ENCODE results near the gene C1orf21. TPM values are rescaled to one million over a fixed set of nuclear protein-coding genes. Genes with fewer than 3 reads are reported as not detected.

Gene C1orf21
- polyA plus RNA-seq, 3 donors, result 0.23 to 1.1 (median 0.28) TPM

DNA sequence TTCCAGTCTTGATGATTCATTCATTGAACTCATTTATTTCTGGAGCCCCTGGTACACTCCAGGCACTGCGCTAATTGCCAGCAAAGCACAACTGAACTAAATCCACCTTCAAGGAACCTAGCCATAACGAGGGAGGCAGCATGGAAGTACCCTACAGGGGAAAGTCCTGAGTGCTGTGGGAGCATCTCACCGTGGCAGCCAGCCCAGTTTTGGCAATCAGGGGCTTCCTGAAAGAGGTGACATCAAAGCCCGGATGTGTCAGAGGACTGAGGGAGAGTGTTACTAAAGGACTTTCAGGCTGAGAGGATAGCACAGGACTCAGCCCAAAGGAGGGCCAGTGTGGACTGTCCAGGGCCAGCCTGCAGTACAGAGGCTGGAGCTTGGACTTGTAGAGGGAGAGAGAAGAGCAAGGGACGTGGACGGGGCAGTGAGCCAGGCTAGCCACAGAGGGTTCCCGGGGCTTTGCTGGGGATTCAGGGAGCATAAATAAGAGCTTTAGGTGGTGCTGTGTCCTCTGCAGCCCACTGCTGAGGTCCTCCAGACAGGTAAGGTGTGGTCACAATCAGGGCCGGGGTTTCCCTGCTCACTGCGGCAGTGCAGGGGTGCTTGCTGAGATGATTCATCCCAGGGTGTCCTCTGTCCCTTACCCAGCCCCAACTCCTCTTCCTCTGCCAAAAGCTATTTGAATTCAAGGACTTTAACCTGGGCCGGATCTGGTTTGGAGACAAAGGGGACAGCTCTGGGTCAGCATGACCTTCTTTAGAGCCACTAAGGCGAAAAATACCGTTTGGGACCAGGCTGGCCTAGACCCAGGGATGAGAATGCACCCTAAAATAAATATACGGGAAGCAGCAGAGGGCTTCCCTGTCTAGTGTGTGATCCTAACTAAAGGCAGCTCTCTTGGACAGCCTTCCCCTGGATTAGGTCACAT is 239.5 kb downstream of the C1orf21 start:
- Histone ChIP-seq H3K4me3 (replicated peaks in 1 of 3; ENCODE audit: low read depth in 2 of 3, low read length in 3 of 3) (no peak overlapping the region), H3K27me3 (ENCODE audit: control insufficient read depth in 2 of 2, insufficient read depth in 2 of 2, low read length in 2 of 2) (no peaks in the 10 kb centered on the region), H4K20me1 (ENCODE audit: insufficient read depth, low read length) (no peaks in the 10 kb centered on the region), H3K79me2 (ENCODE audit: insufficient read depth, low read length) (no peaks in the 10 kb centered on the region), H3K36me3 (replicated peaks in 1 of 2; ENCODE audit: control insufficient read depth in 1 of 2, insufficient read depth in 2 of 2, low read length in 2 of 2) (no peaks in the 10 kb centered on the region), H3K9me3 (replicated peaks in 1 of 2; ENCODE audit: control insufficient read depth in 1 of 2, insufficient read depth in 1 of 2, low read length in 2 of 2) (no peaks in the 10 kb centered on the region), H2AFZ (ENCODE audit: insufficient read depth, low read depth, low read length, poor library complexity, severe bottlenecking) (no peak overlapping the region), H3K27ac (ENCODE audit: low read depth in 1 of 2, low read length in 2 of 2) (no peak overlapping the region), H3K4me2 (replicated peaks; ENCODE audit: extremely low read depth, low read length, poor library complexity, severe bottlenecking) (no peak overlapping the region), H3K4me1 (ENCODE audit: control insufficient read depth in 1 of 2, insufficient read depth in 2 of 2, low read length in 2 of 2) (peaks cover 14 to 16% of the 10 kb centered on the region in 2 donors), H3K9ac (ENCODE audit: insufficient read depth, low read length, poor library complexity, severe bottlenecking) (no peak overlapping the region)
- WGBS (ENCODE audit: insufficient coverage), result 80% methylated on average over 13 of the region's 13 CpGs
- DNase-seq, result peak in 1 of 3 donors; percentile 64
- TF ChIP-seq, protein P1, sequence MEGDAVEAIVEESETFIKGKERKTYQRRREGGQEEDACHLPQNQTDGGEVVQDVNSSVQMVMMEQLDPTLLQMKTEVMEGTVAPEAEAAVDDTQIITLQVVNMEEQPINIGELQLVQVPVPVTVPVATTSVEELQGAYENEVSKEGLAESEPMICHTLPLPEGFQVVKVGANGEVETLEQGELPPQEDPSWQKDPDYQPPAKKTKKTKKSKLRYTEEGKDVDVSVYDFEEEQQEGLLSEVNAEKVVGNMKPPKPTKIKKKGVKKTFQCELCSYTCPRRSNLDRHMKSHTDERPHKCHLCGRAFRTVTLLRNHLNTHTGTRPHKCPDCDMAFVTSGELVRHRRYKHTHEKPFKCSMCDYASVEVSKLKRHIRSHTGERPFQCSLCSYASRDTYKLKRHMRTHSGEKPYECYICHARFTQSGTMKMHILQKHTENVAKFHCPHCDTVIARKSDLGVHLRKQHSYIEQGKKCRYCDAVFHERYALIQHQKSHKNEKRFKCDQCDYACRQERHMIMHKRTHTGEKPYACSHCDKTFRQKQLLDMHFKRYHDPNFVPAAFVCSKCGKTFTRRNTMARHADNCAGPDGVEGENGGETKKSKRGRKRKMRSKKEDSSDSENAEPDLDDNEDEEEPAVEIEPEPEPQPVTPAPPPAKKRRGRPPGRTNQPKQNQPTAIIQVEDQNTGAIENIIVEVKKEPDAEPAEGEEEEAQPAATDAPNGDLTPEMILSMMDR (IDR thresholded peaks at IDR 0.05), result no peak
- H3K27me3 Mint-ChIP-seq (ENCODE audit: low read depth in 3 of 3), result peaks cover 0 to 1% (median 0%) of the 10 kb centered on the region in 3 donors
- intact Hi-C loops (cut with micrococcal nuclease), result no loop called here
- peaks cover 30% of the 10 kb centered on the region for H3K4me1 Mint-ChIP-seq
- peaks cover 0 to 1% (median 0%) of the 10 kb centered on the region in 7 donors for H3K9me3 Mint-ChIP-seq
- H3K4me3 Mint-ChIP-seq, result no peak overlapping the region
- H3K36me3 Mint-ChIP-seq, result no peaks in the 10 kb centered on the region
- H3K27ac Mint-ChIP-seq, result no peak overlapping the region

DNA sequence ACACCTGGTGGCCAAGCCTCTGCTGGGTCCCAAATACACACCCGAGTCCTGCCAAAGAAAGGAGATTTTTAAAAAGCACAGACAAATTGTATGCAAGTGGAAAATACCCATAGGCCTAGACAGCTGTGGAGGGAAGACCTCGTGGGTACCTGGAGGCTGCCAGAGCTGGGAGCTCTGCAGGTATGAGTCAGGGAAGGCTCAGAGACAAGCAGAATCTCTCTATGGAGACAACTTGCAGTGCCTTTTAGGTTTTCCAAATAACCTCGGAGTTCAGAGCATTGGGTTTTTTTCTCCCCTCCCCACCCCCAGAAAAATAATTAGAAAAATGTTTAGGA is 240.1 kb downstream of the C1orf21 start:
- H3K4me1 ChIP-seq (ENCODE audit: control insufficient read depth in 1 of 2, insufficient read depth in 2 of 2, low read length in 2 of 2), result peaks cover 14 to 16% of the 10 kb centered on the region in 2 donors
- Mint-ChIP-seq H3K27me3 (ENCODE audit: low read depth in 3 of 3) (peaks cover 0 to 1% (median 0%) of the 10 kb centered on the region in 3 donors), H3K9me3 (peaks cover 0 to 1% (median 0%) of the 10 kb centered on the region in 7 donors), H3K27ac (no peak overlapping the region), H3K36me3 (no peaks in the 10 kb centered on the region), H3K4me1 (peaks cover 30% of the 10 kb centered on the region), H3K4me3 (no peak overlapping the region)
- TF ChIP-seq, protein P1 (IDR thresholded peaks at IDR 0.05), result no peak
- no peak overlapping the region for H3K9ac ChIP-seq (ENCODE audit: insufficient read depth, low read length, poor library complexity, severe bottlenecking)
- DNase-seq, result no peak
- H3K79me2 ChIP-seq (ENCODE audit: insufficient read depth, low read length), result no peaks in the 10 kb centered on the region
- no peak overlapping the region for H3K4me3 ChIP-seq (replicated peaks in 1 of 3; ENCODE audit: low read depth in 2 of 3, low read length in 3 of 3)
- WGBS (ENCODE audit: insufficient coverage), result 100% methylated on average over 1 of the region's 3 CpGs
- H3K27ac ChIP-seq (ENCODE audit: low read depth in 1 of 2, low read length in 2 of 2), result no peak overlapping the region
- H4K20me1 ChIP-seq (ENCODE audit: insufficient read depth, low read length), result no peaks in the 10 kb centered on the region
- H3K27me3 ChIP-seq (ENCODE audit: control insufficient read depth in 2 of 2, insufficient read depth in 2 of 2, low read length in 2 of 2), result no peaks in the 10 kb centered on the region
- no peaks in the 10 kb centered on the region for H3K36me3 ChIP-seq (replicated peaks in 1 of 2; ENCODE audit: control insufficient read depth in 1 of 2, insufficient read depth in 2 of 2, low read length in 2 of 2)
- intact Hi-C loops (cut with micrococcal nuclease), result no loop called here
- H3K4me2 ChIP-seq (replicated peaks; ENCODE audit: extremely low read depth, low read length, poor library complexity, severe bottlenecking), result no peak overlapping the region
- H3K9me3 ChIP-seq (replicated peaks in 1 of 2; ENCODE audit: control insufficient read depth in 1 of 2, insufficient read depth in 1 of 2, low read length in 2 of 2), result no peaks in the 10 kb centered on the region
- no peak overlapping the region for H2AFZ ChIP-seq (ENCODE audit: insufficient read depth, low read depth, low read length, poor library complexity, severe bottlenecking)
